HEK293T (cell line): Measurements from ENCODE around the gene TLN1.

Experiments
- CTCF ChIA-PET: fragments of 350-600 bp; formaldehyde crosslinking; extraction: SDS; loops from one replicate; lab custom pipeline; 2021; ENCODE audit warnings: antibody characterized with exemption, inconsistent platforms; lab: Yijun Ruan, JAX
- POLR2A ChIA-PET: fragments of 350-600 bp; formaldehyde crosslinking; extraction: SDS; loops from one replicate; lab custom pipeline; 2020; ENCODE audit warnings: antibody characterized with exemption, inconsistent platforms; lab: Yijun Ruan, JAX
- DNase-seq: peaks from one replicate; pipeline ENCODE4 v3.0.0; 2012; ENCODE audit warnings: mixed read lengths; ENCODE audit errors: extremely low spot score
- ARNT ChIP-seq: fragments of 450-650 bp; IDR thresholded peaks from 2 replicates; pipeline ENCODE4 v1.6.1; 2017; ENCODE audit warnings: mild to moderate bottlenecking
- BHLHE40 ChIP-seq: fragments of 450-650 bp; IDR thresholded peaks from 2 replicates; pipeline ENCODE4 v1.6.1; 2016; ENCODE audit warnings: mild to moderate bottlenecking, moderate library complexity, borderline replicate concordance
- CTBP1 ChIP-seq: fragments of 450-650 bp; IDR thresholded peaks from 2 replicates; pipeline ENCODE4 v1.6.1; 2016; ENCODE audit warnings: borderline replicate concordance
- ELF4 ChIP-seq: fragments of 450-650 bp; IDR thresholded peaks from 2 replicates; pipeline ENCODE4 v1.6.1; 2017; ENCODE audit warnings: antibody characterized with exemption
- FOXA1 ChIP-seq: fragments of 450-650 bp; IDR thresholded peaks from 2 replicates; pipeline ENCODE4 v1.6.1; 2016; ENCODE audit warnings: mild to moderate bottlenecking
- FOXK2 ChIP-seq: fragments of 450-650 bp; IDR thresholded peaks from 2 replicates; pipeline ENCODE4 v1.6.1; 2016; ENCODE audit warnings: mild to moderate bottlenecking
- FOXM1 ChIP-seq: fragments of 450-650 bp; IDR thresholded peaks from 2 replicates; pipeline ENCODE4 v1.6.1; 2017; ENCODE audit warnings: mild to moderate bottlenecking, borderline replicate concordance
- HDGF ChIP-seq: fragments of 450-650 bp; IDR thresholded peaks from 2 replicates; pipeline ENCODE4 v1.6.1; 2017; ENCODE audit warnings: antibody characterized with exemption, borderline replicate concordance
- L3MBTL2 ChIP-seq: fragments of 450-650 bp; conservative IDR thresholded peaks from 2 replicates; pipeline ENCODE4 v1.6.1; 2016; ENCODE audit warnings: mild to moderate bottlenecking
- LEF1 ChIP-seq: fragments of 450-650 bp; IDR thresholded peaks from 2 replicates; pipeline ENCODE4 v1.6.1; 2017; ENCODE audit warnings: mild to moderate bottlenecking, borderline replicate concordance
- NFRKB ChIP-seq: fragments of 450-650 bp; IDR thresholded peaks from 2 replicates; pipeline ENCODE4 v1.6.1; 2016; ENCODE audit warnings: mild to moderate bottlenecking, moderate library complexity
- SP1 ChIP-seq: fragments of 450-650 bp; IDR thresholded peaks from 2 replicates; pipeline ENCODE4 v1.6.1; 2017
- SUZ12 ChIP-seq: fragments of 450-650 bp; IDR thresholded peaks from 2 replicates; pipeline ENCODE4 v1.6.1; 2016; ENCODE audit warnings: mild to moderate bottlenecking
- TARDBP ChIP-seq: fragments of 450-650 bp; IDR thresholded peaks from 2 replicates; pipeline ENCODE4 v1.6.1; 2016
- ZNF384 ChIP-seq: fragments of 450-650 bp; IDR thresholded peaks from 2 replicates; pipeline ENCODE4 v1.6.1; 2016
- TF ChIP-seq, protein P1 (sequence below): fragments of 450-650 bp; IDR thresholded peaks from 2 replicates; pipeline ENCODE4 v1.6.1; 2016

The TLN1 gene

DNA sequence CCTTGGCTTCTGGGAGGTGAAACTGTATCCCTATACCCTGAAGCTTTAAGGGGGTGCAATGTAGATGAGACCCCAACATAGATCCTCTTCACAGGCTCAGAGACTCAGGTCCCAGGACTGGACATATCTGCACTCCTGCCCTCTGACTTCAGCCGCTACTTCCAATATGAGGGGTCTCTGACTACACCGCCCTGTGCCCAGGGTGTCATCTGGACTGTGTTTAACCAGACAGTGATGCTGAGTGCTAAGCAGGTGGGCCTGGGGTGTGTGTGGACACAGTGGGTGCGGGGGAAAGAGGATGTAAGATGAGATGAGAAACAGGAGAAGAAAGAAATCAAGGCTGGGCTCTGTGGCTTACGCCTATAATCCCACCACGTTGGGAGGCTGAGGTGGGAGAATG lies 52.9 kb downstream of the TLN1 start:
- POLR2A ChIA-PET, result interaction anchor here (1.5 kb wide), 1 partner anchor 14 kb away, joined by 7 read pairs; the partner anchor contains the start of gene ARHGEF39

DNA sequence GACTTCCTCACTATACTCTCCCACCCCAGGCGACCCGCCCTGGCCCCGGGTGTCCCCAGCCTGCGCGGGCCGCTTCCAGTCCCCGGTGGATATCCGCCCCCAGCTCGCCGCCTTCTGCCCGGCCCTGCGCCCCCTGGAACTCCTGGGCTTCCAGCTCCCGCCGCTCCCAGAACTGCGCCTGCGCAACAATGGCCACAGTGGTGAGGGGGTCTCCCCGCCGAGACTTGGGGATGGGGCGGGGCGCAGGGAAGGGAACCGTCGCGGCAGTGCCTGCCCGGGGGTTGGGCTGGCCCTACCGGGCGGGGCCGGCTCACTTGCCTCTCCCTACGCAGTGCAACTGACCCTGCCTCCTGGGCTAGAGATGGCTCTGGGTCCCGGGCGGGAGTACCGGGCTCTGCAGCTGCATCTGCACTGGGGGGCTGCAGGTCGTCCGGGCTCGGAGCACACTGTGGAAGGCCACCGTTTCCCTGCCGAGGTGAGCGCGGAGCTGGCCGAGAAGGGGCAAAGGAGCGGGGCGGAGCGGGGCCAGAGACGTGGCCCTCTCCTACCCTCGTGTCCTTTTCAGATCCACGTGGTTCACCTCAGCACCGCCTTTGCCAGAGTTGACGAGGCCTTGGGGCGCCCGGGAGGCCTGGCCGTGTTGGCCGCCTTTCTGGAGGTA lies 56.1 kb downstream of the TLN1 start:
- POLR2A ChIA-PET, result interaction anchor here (0.8 to 1.6 kb wide), 2 partner anchors 11 to 21 kb away, joined by 3 to 5 read pairs; partner anchors contain the start of gene ARHGEF39
- CTCF ChIA-PET, result no interaction called here
- no peak for TF ChIP-seq ZNF384
- no peak for TF ChIP-seq SP1
- no peak for TF ChIP-seq CTBP1
- TF ChIP-seq LEF1, result no peak
- TF ChIP-seq ELF4, result no peak
- no peak for TF ChIP-seq FOXK2
- TF ChIP-seq, protein P1, sequence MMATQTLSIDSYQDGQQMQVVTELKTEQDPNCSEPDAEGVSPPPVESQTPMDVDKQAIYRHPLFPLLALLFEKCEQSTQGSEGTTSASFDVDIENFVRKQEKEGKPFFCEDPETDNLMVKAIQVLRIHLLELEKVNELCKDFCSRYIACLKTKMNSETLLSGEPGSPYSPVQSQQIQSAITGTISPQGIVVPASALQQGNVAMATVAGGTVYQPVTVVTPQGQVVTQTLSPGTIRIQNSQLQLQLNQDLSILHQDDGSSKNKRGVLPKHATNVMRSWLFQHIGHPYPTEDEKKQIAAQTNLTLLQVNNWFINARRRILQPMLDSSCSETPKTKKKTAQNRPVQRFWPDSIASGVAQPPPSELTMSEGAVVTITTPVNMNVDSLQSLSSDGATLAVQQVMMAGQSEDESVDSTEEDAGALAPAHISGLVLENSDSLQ, result no peak
- TF ChIP-seq ARNT, result no peak
- no peak for TF ChIP-seq FOXM1
- no peak for DNase-seq

More for the DNA sequence above, 52.9 kb downstream of the TLN1 start:
- CTCF ChIA-PET, result no interaction called here
- TF ChIP-seq ZNF384 (no peak), FOXM1 (no peak), L3MBTL2 (no peak), HDGF (no peak), TARDBP (no peak), SUZ12 (no peak), BHLHE40 (no peak), NFRKB (no peak), ARNT (no peak), CTBP1 (no peak), ELF4 (no peak), SP1 (no peak), LEF1 (no peak), FOXA1 (no peak), FOXK2 (no peak)
- TF ChIP-seq, protein P1, result no peak
- no peak for DNase-seq

DNA sequence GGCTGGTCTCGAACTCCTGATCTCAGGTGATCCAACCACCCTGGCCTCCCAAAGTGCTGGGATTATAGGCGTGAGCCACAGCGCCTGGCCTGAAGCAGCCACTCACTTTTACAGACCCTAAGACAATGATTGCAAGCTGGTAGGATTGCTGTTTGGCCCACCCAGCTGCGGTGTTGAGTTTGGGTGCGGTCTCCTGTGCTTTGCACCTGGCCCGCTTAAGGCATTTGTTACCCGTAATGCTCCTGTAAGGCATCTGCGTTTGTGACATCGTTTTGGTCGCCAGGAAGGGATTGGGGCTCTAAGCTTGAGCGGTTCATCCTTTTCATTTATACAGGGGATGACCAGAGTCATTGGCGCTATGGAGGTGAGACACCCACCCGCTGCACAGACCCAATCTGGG lies 56.8 kb downstream of the TLN1 start:
- ChIA-PET POLR2A (no interaction called here), CTCF (no interaction called here)
- TF ChIP-seq L3MBTL2, result no peak
- no peak for TF ChIP-seq BHLHE40
- TF ChIP-seq SP1, result no peak
- TF ChIP-seq NFRKB, result no peak
- TF ChIP-seq FOXA1, result no peak
- no peak for TF ChIP-seq LEF1
- TF ChIP-seq FOXM1, result no peak
- TF ChIP-seq FOXK2, result no peak
- no peak for TF ChIP-seq ZNF384
- no peak for TF ChIP-seq HDGF
- TF ChIP-seq CTBP1, result no peak
- no peak for TF ChIP-seq TARDBP
- TF ChIP-seq, protein P1, result no peak
- no peak for DNase-seq

DNA sequence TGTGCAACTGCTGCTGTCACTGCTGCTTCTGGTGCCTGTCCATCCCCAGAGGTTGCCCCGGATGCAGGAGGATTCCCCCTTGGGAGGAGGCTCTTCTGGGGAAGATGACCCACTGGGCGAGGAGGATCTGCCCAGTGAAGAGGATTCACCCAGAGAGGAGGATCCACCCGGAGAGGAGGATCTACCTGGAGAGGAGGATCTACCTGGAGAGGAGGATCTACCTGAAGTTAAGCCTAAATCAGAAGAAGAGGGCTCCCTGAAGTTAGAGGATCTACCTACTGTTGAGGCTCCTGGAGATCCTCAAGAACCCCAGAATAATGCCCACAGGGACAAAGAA lies 58.0 kb downstream of the TLN1 start:
- TF ChIP-seq HDGF, result no peak
- no peak for TF ChIP-seq LEF1
- no peak for TF ChIP-seq FOXA1
- no peak for TF ChIP-seq NFRKB
- TF ChIP-seq L3MBTL2, result no peak
- no peak for TF ChIP-seq BHLHE40
- no peak for TF ChIP-seq ARNT
- POLR2A ChIA-PET, result no interaction called here
- no peak for DNase-seq
- CTCF ChIA-PET, result no interaction called here

DNA sequence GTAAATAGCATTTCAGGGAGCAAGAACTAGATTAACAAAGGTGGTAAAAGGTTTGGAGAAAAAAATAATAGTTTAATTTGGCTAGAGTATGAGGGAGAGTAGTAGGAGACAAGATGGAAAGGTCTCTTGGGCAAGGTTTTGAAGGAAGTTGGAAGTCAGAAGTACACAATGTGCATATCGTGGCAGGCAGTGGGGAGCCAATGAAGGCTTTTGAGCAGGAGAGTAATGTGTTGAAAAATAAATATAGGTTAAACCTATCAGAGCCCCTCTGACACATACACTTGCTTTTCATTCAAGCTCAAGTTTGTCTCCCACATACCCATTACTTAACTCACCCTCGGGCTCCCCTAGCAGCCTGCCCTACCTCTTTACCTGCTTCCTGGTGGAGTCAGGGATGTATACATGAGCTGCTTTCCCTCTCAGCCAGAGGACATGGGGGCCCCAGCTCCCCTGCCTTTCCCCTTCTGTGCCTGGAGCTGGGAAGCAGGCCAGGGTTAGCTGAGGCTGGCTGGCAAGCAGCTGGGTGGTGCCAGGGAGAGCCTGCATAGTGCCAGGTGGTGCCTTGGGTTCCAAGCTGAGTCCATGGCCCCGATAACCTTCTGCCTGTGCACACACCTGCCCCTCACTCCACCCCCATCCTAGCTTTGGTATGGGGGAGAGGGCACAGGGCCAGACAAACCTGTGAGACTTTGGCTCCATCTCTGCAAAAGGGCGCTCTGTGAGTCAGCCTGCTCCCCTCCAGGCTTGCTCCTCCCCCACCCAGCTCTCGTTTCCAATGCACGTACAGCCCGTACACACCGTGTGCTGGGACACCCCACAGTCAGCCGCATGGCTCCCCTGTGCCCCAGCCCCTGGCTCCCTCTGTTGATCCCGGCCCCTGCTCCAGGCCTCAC lies 58.6 kb downstream of the TLN1 start, which contains the start of gene CA9:
TSS of gene CA9 (plus strand) at position 797 of the 893 bp plus-strand sequence. CDS start at position 829, 32 bp downstream.
- no peak for TF ChIP-seq ZNF384
- no peak for TF ChIP-seq L3MBTL2
- no peak for TF ChIP-seq FOXM1
- no peak for TF ChIP-seq FOXK2
- no peak for TF ChIP-seq SP1
- TF ChIP-seq, protein P1, result no peak
- TF ChIP-seq LEF1, result no peak
- TF ChIP-seq SUZ12, result no peak
- TF ChIP-seq FOXA1, result no peak
- no peak for TF ChIP-seq ARNT
- TF ChIP-seq BHLHE40, result no peak
- no peak for TF ChIP-seq NFRKB
- TF ChIP-seq HDGF, result no peak
- no peak for TF ChIP-seq TARDBP
- CTCF ChIA-PET, result interaction anchor here (0.9 kb wide), 1 partner anchor 23 kb away, joined by 3 read pairs; no protein-coding TSS in a partner anchor
- DNase-seq, result no peak
- POLR2A ChIA-PET, result no interaction called here
